Midbrain (tissue), 1 donor: ENCODE measurements around the gene IFTAP.
A peak's percentile ranks its signal among the peaks of the same experiment; 100 is the strongest.
"Not testable (repeated sequence)": the region's sequence is repeated elsewhere in the genome, so short reads cannot be mapped to it uniquely, and the experiment has no call there.

ENCODE experiments used
- DNase-seq: peaks from one replicate; lab custom pipeline; 2025; lab: John Stamatoyannopoulos, UW

The IFTAP gene, protein sequence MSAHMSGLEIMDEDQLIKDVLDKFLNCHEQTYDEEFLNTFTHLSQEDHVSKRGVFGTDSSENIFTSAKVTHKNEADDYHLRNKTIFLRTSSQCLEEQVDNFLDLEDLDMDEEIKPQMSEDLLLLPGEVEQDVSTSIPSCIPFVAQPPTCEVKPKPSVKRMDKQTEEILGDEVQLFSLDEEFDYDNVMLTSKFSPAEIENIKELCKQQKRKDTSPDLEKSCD

DNA sequence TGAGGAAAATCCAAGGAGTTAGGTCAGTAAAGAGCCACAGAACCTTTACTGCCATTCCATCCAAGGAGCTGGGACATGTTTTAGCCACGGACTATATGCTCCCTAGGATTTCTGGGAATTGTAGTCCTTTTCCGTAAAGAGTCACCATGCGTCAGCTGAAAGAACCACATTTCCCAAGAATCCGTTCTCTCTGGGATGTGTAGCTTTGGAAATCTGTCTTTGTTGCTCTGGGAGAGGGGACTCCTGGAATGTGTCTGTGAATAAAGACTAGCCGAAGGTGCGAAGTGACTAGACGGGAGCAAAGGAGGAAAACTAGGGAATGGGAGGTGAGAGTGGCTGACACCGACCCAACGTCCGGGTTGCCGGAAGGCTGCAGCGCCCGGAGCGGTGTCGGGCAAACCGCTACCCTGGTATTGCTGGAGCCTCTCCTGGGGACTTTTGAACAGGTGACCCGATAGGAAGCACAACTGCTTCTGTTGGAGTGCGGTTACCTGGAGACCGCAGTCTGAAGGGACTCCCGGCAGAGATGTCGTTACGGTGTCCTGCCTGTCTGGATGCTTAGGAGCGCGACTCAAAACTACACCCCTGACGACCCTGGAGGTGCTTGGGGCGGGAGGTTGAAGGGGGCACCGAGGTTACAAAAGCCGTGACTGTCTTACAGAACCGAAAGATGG lies at the start of gene IFTAP:
Gene IFTAP (plus strand): TSS at position 187 of the 674 bp plus-strand sequence. CDS start 15,602 bp downstream, outside the sequence.
- peak; percentile 96 for DNase-seq

DNA sequence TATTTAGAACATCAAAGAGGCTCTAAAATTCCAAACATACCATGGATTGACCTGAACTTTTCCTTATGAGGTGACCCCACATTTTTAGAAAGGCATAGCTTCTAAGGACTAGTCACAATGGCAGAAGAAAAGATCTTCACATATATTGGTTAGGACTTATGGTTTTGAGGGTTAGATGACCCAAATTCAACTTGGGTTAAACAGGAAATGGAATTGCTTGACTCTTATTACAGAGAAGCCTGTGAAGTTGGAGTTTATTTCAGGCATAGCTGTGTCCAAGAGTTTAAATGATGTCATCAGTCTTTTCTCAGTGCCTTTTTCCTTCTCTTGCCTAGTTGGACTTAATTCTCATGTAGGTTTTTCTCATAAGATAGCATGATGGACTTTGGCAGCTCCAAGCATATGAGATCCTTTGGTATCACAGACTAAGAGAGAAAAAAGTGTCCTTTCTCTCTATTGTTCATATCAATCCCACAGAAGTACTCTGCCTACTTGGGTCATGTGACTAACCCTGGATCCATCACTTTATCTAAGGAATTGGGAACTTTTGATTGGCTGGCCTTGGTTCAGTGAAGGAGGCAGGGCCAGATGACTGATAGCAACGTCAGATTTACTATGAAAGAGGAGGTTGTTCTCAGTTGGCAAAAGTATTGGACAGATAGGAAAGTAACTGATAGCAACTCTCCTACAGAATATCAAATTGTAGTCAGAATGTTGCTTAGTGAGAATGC lies 43.8 kb upstream of the IFTAP start:
- DNase-seq: no peak

DNA sequence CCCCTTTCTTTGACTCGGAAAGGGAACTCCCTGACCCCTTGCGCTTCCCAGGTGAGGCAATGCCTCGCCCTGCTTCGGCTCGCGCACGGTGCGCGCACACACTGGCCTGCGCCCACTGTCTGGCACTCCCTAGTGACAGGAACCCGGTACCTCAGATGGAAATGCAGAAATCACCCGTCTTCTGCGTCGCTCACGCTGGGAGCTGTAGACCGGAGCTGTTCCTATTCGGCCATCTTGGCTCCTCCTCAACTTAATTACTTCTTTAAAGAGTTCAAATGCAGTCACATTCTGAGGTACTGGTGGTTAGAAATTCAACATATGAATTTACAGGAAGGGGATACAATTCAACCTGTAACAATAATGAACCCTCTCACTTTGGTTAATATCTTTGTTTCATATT lies 36.9 kb upstream of the IFTAP start:
- DNase-seq: not testable (repeated sequence)

DNA sequence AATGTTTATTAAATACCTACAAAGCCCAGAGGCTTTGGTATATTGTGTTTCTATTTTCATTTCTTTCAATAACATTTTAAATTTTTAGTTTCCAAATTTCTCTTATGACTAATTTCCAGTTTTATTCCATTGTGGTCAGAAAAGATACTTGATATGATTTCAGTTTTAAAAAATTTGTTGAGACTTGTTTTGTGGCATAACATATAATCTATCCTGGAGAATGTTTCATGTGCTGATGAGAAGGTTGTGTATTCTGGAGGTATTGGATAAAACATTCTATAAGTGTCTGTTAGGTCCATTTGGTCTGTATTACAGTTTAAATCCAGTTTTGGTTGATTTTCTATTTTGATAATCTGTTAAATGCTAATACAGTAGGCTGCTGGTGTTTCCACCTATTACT lies 36.3 kb upstream of the IFTAP start:
- no peak for DNase-seq

DNA sequence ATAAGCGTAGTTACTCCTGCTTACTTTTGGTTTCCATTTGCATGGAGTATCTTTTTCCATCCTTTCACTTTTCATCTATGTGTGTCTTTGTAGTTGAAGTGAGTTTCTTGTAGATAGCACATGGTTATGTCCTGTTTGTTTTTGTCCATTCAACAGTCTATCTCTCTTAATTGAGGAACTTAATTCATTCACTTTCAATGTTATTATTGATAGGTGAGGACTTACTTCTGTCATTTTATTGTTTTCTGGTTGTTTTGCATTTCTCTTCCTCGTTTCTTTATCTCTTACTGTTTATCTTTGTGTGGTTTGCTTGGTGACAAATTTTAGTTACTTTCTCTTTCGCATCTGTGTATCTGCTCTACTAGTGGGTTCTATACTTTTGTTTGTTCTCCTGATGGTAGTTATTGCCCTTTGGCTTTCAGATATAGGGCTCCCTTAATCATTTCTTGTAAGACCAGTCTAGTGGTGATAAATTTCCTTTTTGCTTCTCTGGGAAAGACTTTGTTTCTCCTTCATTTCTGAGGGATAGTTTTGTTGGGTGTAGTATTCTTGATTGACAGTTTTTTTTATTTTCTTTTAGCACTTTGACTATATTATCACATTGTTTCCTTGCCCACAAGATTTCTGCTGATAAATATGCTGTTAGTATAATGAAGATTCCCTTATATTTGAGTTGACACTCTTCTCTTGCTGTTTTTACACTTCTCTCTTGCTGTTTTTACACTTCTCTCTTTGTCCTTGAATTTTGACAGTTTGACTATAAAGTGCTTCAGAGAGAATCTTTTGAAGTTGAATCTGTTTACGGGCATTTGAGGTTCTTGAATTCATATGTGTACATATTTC lies 35.5 kb upstream of the IFTAP start:
- no peak for DNase-seq

DNA sequence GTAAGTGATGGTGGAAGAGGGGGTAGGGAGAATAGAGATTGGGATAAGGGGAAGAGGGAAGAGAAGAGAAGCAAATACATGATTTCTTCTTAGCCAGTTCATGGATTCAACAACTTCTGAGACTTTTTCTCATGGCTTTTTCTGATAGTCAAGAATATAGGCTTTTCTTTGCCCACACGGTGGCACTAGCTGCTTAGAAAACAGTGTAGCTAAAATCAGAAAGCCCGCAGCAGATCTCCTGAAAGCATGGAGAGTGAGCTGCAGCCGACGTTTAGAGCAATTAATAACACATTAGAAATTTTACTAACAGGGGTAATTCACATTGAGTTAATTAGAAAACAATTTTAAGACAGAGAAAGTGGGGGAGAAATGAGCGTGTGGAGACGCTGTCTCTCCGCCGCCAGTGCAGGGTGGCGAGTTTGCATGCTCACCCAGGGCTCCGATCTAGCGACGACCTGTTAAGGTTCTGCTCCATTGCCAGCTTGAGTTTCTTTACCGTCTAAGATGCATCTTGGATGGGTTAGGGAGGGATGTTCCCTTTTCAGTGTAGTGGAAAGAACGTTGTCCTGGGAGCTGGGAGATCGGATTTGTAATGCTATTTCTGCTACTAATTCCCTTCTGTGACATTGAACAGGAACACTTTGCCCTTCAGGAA lies 29.8 kb upstream of the IFTAP start:
- DNase-seq: peak; percentile 82

DNA sequence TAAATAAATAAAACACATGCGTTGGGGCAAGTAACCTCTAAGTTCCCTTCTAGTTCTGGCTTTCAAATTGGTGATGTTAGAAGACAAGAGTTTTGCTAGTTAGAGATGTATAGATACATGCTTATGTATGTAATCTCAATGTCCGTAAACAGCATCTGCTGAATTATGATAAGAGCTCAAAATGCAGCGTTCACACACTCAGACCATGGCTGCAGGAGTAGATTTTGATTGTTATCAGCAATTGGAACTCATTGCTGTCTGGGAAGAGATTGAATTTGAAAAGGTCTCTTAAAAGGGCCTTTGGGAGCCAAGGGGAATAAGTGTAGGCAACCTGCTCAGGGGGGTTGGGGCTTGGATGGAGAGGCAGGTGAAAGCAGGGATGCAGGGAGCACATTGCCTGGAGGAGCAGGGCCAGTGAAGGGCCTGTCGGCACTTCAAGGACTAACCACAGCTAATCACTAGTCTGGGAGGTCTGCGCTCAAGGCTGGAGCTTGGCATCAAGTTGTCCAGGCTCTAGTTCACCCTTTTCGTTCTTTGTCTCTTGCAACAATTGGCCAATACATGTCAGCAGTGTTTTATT lies 29.2 kb upstream of the IFTAP start:
- no peak for DNase-seq

DNA sequence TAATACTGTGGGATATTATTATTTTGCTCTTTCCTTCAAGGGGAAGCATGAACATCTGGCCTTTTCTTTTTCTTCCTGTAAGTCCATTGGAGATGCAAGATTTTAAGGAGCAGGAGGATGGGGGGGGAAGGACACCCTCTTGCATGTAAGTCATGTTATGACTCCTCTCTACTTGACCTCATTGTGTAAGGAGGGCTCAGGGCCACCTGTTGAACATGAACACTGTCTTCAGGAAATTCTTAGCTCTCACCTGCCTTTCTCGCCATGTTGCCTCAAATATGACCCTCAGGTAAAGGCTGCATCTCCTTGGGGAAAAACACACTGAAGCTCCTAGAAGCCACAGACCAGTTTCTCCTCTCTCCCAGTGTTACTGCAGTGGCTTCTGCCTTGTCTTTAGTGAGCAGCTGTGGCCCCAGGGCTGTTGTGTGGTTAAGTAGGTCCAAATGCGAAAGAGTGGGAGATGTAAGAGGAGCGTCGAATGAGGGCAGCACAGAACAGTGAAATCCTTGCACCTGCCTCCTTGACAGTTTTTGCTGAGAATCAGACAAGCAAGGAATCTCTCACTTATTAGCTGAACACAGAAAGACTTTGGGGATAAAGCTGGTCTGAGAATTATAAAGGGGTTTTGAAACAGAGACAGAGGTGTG lies 27.8 kb upstream of the IFTAP start:
- no peak for DNase-seq

DNA sequence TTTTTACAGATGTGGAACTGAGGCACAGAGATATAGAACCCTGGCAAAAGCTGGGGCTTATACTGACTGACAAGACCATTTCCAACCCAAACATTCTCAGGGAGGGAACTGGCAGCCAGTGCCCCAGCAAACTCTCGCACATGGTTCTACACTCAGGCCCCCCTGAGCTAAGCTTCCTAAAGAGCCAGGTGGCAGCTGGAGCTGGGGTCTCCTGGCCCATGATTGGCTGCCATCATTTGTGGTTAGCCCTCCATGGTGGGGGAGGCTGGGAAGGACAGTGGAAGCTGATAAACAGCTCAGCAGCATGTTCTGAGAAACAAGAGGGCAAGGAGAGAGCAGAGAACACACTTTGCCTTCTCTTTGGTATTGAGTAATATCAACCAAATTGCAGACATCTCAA lies 26.6 kb upstream of the IFTAP start, which contains the start of gene RAG1:
Gene RAG1 (plus strand): TSS at position 314 of the 400 bp plus-strand sequence. CDS start 5,298 bp downstream, outside the sequence.
- no peak for DNase-seq

DNA sequence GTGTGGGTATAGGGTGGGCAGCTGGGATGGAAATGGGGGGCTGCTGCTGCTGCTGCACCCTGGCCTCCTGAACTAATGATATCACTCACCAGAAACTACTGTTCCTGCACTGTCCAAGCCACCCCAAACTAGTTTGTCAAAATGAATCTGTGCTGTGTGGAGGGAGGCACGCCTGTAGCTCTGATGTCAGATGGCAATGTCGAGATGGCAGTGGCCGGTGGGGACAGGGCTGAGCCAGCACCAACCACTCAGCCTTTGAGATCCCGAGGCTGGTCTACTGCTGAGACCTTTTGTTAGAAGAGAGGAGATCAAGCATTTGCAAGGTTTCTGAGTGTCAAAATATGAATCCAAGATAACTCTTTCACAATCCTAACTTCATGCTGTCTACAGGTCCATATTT lies 25.2 kb upstream of the IFTAP start:
- no peak for DNase-seq

DNA sequence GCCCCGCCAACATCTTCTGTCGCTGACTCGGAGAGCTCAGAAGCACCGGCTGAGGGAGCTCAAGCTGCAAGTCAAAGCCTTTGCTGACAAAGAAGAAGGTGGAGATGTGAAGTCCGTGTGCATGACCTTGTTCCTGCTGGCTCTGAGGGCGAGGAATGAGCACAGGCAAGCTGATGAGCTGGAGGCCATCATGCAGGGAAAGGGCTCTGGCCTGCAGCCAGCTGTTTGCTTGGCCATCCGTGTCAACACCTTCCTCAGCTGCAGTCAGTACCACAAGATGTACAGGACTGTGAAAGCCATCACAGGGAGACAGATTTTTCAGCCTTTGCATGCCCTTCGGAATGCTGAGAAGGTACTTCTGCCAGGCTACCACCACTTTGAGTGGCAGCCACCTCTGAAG lies 19.8 kb upstream of the IFTAP start:
- DNase-seq: no peak

DNA sequence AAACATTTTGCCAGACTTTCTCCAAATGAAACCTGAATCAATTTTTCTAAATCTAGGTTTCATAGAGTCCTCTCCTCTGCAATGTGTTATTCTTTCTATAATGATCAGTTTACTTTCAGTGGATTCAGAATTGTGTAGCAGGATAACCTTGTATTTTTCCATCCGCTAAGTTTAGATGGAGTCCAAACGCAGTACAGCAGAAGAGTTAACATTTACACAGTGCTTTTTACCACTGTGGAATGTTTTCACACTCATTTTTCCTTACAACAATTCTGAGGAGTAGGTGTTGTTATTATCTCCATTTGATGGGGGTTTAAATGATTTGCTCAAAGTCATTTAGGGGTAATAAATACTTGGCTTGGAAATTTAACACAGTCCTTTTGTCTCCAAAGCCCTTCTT lies 16.9 kb upstream of the IFTAP start:
- DNase-seq: no peak

DNA sequence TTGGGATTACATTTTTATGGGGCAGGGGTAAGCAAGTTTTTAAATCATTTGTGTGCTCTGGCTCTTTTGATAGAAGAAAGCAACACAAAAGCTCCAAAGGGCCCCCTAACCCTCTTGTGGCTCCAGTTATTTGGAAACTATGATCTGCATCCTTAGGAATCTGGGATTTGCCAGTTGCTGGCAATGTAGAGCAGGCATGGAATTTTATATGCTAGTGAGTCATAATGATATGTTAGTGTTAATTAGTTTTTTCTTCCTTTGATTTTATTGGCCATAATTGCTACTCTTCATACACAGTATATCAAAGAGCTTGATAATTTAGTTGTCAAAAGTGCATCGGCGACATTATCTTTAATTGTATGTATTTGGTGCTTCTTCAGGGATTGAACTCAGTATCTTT lies 16.4 kb upstream of the IFTAP start:
- DNase-seq: no peak

DNA sequence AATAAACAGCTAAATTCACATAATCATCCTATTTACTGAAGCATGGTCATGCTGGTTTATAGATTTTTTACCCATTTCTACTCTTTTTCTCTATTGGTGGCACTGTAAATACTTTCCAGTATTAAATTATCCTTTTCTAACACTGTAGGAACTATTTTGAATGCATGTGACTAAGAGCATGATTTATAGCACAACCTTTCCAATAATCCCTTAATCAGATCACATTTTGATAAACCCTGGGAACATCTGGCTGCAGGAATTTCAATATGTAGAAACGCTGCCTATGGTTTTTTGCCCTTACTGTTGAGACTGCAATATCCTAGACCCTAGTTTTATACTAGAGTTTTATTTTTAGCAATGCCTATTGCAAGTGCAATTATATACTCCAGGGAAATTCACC lies 15.8 kb upstream of the IFTAP start:
- no peak for DNase-seq

DNA sequence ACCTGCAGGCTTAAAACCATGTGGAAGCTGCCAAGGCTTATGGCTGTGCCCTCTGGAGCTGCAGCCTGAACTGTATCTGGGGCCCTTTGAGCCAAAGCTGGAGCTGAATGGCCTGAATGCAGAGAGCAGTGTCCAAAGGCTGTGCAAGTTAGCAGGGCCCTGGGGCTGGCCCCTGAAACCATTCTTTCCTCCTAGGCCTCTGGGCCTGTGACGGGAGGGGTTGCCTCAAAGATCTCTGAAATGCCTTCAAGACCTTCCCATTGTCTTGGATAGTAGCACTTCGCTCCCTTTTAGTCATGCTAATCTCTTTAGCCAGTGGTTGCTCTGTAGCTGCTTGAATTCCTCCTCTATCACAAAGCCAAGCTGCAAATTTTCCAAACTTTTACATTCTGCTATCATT lies 12.8 kb upstream of the IFTAP start:
- no peak for DNase-seq

DNA sequence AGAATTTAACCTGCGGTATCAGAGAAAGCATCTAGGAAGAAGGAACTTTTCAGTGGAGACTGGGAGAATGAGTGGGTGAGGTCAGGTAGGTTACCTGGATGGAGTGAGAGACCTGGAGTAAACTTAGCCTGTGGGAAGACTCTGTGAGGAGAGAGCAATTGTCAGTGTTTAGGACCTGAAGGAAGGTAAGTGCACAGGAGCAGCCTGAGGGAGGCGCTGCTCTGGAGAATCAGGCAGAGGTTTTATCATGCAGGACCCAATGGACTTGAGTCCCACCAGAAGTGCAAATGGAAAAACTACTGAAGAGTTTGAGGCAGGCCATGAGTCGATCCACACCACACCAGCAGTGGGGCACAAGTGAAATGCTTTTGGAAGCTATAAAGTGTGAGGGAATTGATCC lies 10.6 kb upstream of the IFTAP start:
- no peak for DNase-seq

DNA sequence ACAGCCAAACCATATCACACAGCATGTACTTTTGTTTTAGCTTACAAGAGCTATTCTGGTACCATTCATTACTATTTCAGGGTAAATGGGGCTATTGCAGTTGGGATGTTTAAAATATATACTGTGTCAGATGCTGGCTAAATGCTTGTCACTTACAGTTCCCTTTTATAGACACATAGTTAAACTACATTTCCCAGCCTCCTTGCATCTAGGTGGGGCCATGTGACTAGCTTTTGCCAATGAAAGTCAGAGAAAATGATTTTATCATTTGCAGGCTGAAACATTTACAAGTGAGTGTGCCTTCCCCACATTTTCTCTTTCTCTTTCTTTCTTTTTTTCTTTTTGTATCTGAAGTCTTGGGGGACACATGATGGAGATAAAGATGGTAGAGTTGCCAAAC lies 7.8 kb upstream of the IFTAP start:
- no peak for DNase-seq

DNA sequence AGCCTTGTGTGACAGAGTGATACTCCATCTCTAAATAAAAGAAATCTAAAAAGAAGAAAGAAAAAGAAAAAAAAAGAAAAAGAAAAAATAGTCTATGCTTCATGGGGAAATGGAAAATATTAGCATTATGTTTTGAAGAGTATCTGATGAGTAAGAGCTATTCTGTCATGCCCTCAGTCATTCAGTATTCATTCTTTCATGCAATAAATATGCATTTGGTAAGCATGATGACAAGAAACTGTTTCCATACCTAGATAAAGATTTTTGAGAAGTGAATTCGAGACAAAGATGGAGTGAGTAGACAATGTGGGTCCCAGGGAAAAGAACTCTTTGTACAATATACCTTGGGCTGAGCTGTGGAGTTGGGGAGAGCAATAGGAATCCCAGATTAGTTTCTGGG lies 6.2 kb upstream of the IFTAP start:
- no peak for DNase-seq

DNA sequence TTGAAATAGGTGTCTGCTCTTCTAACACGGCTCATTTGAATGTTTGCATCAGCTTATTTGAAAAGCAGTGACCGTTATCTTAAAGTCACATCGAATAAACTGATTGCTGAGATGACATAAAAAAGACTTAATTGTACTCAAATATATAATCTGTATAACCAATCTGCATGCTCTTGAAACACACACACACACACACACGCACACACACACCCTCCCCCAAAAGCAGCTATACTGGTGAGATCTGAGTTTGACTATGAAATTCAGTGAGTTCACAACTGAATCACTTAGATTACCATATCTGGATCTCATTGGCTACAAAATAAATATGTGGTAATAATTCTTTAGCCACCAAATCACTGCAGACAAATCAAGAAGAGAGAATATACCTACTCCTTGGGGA lies 3.8 kb upstream of the IFTAP start:
- no peak for DNase-seq

DNA sequence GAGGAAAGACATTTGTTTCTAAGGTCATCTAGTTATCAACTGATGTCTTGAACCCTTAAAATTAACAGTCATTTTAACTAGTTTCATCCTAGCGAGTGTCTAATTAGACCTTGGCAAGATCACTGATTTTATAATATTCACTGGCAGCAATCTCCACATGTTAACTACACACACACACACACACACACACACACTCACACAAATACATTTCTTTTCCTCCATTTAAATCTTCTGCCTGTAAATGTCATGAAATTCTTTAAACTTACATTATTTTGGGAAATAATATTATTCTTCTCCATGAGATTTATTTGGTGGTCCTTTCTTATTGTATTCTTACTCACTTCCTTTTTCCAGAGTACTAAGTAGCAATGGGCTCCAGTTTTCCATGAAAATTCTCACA lies 2.9 kb upstream of the IFTAP start:
- no peak for DNase-seq

DNA sequence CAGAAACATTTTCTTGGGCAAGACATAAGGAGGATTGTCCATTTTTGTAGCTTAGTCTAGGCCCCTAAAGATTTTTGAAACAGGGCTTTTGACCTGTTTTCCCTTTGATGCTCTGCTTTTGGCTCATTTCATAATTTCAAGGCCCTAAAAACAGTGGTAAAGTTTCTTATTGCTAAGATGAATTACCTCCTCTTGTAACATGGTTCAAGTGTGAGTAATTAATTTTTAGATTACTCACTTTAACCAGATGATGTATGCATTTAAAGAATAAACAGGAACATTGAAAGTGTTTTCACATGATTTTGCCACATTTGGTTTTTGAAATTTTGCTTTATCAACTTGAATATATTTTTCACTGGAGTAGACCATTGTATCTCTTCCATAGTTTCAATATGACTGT lies 2.6 kb downstream of the IFTAP start:
- DNase-seq: no peak
